ENCODE measurements around the gene DSCAML1.
"Not testable (repeated sequence)": the region's sequence is repeated elsewhere in the genome, so short reads cannot be mapped to it uniquely, and the experiment has no call there.

The DSCAML1 gene

DNA sequence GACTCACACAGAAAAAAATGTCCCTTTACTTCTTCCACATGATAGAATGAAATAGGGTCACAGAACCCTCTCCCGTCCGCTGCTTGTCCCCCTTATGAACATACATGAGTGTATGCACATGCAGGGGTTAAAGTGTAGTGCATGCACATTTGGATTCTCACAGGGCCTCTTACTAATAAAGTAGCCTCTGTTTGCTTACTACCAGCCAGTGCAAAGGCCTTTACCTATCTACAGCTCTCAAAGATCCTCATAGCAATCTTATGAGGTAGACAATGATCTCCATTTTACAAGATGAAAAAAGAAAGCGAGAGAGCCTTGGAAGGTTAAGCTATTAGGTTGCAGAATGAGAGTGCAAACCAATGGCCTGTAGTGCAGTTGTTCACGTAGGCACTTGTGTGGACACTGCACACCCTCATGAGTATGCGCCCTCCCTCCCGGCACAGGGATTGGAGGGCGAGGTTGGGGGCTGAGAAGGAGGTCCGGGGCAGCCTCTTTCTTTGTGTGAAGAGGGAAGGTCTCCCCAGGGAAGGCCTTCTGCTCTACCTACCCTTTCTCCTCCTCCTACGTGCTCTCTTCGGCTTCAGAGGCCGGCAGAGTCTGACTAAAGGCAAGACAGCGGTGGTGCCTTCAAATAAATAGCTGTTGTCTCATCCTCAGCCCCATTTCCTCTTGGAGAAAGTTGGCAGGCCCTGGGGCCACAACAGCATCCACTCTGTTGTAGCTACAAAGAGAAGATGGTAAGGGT is 378.1 kb downstream of the DSCAML1 start:
- DNase-seq: no peak

DNA sequence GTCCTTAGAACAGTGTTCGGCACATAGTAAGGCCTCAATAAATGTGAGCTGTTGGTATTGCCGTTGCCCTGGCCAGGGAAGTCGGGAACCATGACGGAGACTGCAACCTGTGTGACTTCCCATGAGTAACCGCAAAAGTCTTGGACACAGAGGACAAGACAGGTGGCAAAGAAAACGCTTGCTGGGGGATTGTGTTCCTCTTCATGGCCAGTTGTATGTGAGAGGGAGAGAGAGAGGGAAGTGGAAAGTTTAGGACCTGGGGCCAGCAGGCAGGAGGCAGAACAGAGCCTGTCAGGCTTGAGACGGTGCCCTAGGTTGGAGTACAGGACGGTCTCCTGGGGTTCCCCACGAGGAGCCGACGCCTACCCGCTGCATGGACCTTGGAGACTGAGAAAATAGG is 379.2 kb downstream of the DSCAML1 start:
- DNase-seq: no peak

DNA sequence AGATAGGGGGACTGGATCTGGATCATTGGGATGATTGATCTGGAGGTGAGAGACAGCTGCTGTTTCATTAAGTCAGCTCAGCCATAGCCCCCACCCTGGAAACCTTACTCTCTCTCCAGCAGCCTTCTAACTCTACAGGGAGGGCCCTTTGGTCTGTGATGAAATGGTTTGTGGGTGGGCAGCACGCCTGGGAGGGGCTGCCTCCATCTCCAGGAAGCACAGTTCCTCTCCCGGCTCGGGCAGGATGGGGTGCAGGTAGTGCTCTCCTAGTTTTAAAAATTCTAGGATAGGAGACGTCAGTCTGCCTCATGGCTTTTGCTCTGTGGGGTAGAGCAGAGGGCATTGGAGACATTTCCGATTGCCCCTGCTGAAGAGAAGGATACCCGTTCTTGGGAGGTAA is 379.7 kb downstream of the DSCAML1 start:
- DNase-seq: no peak

DNA sequence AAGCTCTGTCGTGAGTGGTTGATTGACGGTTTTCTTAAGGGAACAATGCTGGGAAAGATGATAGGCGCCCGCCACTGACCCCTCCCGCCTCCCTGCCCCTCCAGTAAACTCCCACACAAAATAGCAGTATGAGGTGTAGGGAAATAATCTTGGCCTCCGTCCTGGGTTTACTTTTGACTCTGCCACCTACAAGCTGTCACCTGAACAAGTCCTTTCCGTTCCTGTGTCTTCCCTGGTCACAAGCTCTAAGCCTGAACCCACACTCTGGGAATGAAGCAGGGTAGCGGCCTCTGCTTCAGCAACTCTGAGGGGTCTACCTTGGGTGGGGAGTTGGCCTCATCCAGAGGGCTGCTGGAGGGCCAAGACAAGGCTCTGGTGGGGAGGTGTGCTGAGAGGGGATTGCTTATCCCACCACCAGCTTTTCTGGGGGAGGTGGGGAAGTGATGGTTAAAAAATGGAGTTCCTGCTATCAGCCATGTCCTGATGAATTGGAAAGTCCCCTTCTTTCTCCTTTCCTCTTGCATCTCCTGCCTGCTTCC is 381.6 kb downstream of the DSCAML1 start:
- DNase-seq: no peak

DNA sequence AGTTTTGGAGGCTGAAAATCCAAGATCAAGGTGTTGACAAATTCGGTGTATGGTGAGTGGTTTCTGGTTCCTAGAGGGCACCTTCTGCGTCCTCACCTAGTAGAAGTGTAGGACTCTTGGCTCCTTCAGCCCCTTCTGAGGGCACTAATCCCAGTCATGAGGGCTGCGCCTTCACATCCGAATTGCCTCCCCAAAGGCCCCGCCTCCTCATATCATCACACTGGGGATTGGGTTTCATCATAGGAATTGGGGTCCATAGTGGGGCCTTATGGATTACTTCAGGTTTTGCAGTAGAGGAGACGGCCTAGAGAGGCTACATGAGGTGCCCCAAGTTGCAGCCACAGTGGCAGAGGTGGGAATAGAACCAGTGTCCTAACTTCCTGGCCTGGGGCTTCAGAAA is 382.3 kb downstream of the DSCAML1 start:
- DNase-seq: no peak

DNA sequence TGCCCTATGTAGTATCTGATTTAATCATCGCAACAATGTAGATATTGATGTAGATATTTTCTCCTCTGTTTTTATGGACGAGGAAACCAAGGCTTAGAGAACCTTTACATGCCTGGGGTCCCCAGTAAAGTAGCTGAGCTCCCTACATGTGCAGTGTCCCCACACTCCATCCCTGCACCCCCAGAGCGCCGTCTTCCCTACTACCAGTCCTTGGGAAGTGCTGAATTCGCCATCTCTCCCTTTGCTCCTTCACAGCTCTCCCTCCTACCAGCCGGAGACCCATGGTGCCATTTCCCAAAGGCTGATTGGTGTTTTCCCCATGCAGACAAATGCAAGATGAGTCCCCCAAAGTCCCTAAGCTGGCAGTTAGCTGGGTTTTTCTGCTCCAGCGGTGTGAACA is 383.4 kb downstream of the DSCAML1 start:
- DNase-seq: no peak

DNA sequence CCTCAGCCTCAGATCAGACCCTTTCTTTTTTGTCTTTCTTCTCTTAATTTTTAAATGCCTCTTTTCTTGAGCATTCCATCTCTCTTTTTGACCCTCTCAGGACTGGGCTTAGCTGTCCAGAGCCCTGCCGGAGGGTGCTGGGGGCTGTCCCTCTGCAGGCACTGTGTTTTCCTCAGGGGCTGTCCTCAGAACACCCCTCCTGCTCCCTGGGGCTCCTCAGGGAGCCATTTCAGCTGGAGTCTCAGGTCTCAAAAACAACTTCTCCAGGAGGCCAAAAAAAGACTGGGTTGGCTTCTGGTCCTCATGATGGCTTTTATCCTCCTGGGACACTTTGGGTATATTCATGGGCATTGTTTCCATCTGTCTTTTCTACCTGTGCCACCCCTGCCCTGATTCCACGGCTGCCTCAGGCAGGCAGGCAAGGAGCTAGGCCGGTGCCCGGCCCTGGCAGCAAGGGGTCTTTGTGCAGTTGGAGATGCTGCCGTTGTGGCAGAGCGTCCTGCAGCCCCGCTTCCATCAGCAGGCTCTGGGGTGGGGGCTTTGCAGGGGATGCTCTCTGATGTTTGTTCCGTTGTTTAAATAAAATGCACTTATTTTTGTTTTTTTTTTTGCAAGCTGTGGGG is 384.3 kb downstream of the DSCAML1 start:
- no peak for DNase-seq

DNA sequence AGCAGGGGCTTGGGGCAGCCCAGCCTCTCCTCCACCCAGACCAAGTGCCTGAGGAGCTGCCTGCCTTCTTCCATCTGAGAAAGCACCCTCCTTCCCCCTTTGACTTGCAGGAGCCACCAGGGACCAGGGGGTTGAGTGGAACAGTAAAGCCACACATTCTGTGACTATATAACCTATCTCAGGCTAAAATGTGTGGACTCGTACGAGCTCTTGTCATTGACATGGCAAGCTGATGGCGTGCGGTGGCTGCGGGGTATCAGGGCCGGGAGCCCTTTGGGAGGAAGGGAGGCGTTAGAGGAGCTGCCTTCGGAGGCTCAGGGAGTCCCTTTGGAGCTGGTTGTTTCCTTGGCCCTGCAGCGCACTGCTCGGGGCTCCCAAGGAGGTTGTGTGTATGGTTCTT is 384.8 kb downstream of the DSCAML1 start:
- no peak for DNase-seq

DNA sequence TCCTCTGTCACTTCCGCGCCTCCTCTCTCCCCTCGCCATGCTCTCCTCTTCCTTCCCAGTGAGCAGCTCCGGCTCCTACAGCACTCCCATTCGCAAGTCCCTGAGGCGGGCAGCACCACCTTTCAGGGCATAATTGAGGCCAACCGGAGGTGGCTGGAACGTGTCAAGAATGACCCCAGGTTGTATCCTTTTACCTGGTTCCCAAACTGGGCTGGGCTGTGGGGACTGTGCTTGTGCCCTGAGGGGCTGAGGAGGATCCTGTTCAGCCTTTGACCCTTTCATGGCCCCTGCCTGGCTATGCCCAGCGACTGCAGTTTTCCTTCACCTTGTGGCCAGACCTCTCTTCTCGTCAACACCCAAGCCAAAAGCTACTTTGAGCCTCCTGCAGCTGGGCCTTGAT is 385.3 kb downstream of the DSCAML1 start:
- no peak for DNase-seq

DNA sequence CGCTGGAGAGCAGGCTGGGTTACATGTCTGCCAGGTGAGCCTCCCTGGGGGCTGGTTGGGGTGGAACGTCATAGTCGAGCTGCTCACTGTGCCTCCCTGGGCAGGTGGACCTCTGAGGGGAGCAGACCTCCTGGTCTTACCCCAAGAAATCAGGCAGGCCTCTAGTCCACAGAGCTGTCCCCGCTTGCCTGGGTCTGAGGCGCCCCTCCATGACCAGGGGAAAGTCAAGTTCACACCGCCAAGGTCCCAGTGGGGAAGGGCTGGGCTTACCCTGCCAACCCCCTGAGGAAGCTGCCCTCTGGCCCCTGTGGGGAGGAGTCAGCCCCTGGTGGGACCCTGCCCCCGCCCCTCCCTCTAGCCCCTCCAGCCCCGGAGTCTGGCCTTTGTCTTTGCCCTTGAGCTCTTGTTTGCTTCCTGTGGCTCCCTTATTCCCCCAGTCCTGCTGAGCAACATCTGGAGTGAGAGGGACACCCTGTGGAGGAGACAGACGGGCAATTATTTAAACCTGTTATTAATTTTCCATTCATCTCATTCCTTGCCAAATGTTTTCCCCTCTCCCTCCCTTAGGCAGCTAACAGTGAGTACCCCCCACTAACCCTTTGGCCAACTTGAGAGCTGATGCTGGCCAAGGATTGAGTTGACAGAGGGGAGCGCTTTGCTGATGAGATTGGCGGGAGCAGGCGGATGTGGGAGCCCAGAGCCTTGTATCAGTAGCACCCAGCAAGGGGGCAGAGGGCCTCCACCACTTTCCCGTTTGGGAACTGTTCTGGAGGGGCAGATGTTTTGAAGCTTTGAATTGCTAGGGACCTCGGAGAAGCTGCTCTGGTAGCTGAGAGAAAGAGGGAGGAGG is 385.9 kb downstream of the DSCAML1 start:
- no peak for DNase-seq

DNA sequence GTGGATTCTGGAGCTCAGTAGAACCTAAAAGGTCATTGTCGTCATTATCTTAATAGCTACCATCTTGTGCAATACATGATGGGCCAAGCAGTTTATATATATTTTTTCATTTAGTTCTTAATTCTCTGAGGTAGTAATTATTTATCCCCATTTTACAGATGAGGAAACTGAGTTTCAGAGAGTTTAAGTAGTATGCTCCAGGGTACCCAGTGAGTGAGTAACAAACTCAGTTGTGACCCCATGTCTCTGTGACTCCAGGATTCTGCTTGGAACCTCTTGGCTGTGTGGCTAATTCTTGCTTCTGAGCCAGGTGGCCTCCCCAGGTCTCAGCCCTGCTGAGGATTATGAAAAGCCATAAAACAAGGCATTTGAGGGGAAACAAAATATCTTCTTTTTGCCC is 386.8 kb downstream of the DSCAML1 start:
- DNase-seq: no peak

DNA sequence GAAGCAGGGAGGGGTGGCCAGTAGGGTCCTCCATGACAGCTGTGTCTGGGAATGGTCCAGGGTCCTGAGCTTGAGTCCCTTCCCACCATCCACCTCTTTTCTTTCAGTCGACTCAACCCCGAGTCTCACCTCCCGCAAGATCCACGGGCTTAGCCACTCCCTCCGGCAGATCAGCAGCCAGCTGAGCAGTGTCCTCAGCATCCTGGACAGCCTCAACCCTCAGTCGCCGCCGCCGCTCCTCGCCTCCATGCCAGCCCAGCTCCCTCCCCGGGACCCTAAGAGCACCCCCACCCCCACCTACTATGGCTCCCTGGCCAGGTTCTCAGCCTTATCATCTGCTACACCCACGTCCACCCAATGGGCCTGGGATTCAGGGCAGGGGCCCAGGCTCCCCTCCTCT is 387.5 kb downstream of the DSCAML1 start:
- DNase-seq: no peak

DNA sequence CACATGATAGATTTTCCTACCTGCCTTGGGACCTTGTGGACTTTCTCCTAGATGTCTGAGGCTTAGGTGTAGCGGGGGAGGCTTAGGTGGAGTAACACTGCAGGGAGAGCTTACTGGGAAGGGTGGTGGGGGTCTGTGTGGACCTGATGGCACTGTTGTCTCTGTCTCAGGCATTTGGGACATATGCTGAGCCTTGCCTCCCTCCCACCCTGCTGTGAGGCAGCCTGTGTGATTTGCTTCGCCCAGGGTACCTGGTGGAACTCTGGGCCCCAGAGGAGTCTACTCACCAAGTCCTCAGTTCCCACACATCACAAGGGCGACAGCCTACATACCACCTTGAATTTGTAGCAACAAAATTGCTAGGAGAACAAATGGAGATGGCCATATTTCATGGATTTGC is 388.7 kb downstream of the DSCAML1 start:
- DNase-seq: no peak

DNA sequence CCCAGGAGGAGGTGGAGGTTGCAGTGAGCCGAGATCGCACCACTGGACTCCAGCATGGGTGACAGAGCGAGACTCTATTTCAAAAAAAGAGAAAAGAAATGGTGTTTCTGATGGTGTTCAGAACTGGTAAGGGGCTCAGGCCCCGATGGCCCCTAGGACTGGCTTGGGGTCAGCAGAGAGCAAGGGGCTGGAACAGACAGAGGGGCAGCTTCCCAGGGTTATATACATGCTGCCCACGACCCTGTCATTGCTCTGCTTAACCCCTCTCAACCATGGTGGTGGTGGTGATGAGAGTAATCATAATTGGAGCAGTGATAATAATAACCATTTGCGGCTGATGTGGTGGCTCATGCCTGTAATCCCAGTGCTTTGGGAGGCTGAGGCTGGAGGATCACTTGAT is 390.0 kb downstream of the DSCAML1 start:
- DNase-seq: no peak

DNA sequence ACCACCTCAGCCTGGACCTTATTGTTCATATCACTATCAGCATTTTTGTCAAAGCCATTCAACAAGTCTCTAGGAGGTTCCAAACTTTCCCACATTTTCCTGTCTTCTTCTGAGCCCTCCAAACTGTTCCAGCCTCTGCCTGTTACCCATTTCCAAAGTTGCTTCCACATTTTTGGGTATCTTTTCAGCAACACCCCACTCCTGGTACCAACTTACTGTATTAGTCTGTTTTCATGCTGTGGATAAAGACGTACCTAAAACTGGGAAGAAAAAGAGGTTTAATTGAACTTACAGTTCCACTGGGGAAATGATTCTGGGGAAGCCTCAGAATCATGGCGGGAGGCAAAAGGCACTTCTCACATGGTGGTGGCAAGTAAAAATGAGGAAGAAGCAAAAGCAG is 391.1 kb downstream of the DSCAML1 start:
- DNase-seq: not testable (repeated sequence)

DNA sequence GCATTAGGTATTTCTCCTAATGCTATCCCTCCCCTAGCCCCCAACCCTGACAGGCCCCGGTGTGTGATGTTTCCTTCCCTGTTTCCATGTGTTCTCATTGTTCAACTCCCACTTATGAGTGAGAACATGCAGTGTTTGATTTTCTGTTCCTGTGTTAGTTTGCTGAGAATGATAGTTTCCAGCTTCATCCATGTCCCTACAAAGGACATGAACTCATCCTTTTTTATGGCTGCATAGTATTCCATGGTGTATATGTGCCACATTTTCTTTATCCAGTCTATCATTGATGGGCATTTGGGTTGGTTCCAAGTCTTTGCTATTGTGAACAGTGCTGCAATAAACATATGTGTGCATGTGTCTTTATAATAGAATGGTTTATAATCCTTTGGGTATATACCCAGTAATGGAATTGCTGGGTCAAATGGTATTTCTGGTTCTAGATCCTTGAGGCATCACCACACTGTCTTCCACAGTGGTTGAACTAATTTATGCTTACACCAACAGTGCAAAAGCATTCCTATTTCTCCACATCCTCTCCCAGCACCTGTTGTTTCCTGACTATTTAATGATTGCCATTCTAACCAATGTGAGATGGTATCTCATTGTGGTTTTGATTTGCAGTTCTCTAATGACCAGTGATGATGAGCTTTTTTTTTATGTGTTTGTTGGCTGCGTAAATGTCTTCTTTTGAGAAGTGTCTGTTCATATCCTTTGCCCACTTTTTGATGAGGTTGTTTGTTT is 397.7 kb downstream of the DSCAML1 start:
- DNase-seq: not testable (repeated sequence)

DNA sequence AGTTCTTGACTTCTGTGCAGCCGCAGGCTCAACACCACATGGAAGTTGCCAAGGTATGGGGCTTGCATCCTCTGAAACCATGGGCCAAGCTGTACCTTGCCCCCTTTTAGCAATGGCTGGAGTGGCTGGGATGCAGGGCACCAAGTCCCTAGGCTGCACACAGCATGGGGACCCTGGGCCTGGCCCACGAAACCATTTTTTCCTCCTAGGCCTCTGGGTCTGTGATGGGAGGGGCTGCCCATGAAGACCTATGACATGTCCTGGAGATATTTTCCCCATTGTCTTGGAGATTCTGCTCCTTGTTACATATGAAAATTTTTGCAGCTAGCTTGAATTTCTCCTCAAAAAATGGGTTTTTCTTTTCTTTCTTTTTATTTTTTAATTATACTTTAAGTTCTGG is 398.4 kb downstream of the DSCAML1 start:
- DNase-seq: not testable (repeated sequence)

DNA sequence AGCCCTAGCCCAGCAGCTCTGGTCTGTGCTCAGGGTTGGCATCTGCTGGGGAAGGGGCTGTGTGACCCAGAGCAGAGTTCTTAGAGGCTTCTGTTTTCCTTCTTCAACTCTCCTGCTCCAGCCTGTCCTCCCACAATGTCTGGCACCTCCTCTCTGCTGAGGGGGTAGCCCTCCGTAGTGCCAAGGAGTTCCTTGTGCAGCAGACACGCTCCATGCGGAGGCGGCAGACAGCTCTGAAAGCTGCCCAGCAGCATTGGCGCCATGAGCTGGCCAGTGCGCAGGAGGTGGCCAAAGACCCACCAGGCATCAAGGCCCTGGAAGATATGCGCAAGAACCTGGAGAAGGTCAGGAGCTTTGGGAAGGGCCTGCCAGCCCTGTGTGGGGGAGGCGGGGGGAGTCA is 400.0 kb downstream of the DSCAML1 start:
- DNase-seq: no peak

DNA sequence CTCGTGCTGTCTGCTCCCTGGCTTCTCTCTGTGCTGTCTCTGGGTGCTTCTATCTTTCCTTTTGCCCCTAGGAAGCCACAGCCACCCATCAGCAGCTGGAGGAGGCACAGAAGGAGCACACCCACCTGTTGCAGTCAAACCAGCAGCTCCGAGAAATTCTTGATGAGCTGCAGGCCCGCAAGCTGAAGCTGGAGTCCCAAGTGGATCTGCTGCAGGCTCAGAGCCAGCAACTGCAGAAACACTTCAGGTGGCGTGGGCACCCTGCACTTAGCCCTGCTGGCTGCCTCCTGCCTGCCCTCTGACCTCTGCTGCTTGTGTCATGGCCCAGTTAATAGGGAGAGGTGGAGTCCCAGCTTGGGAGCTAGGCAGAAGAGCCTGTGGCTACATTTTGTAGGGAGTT is 401.5 kb downstream of the DSCAML1 start:
- no peak for DNase-seq

DNA sequence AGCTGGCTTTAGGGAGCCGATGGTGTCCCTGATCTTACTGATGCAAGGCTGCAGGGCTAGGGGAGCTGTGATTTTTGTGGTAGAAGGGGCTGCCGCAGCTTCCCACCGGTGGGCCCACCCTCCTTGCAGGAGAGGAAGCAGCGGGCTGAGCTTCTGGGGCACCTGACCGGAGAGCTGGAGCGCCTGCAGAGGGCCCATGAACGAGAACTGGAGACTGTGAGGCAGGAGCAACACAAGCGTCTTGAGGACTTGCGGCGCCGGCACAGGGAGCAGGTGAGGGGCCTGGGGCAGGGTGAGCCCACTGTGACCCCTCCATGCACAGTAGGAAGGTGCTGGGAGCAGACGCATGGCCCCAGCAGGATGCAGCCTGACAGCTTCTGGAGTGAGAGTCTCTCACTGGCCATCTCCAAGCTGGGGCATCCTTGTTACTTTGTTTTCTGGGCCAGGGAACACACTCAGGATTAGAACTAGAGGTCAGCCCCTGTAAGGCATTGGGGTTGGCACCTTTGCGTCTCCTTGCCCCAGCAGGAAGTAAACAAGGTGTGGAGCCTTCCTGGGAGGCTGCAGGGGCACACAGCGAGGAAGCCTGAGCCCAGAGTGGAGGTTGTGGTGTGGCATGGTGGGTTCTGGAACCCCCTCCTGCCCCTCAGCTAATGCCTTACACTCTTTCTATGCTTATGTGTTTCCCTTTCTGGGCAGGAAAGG is 402.6 kb downstream of the DSCAML1 start:
- no peak for DNase-seq

DNA sequence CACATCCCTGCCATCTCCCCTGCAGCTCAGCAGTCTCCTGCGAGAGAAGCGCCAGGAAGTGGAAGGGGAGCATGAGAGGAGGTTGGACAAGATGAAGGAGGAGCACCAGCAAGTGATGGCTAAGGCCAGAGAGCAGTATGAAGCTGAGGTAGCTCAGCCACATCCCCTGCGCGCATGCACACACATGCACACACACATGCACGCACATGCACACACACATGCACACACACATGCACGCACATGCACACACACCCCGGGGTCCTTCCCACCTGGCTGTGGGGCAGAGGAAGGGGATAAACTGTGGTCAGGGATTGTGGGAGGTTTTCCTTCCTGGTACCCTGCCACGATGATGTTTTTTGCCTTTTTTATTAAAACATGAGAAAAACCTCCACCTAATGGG is 404.0 kb downstream of the DSCAML1 start:
- no peak for DNase-seq

DNA sequence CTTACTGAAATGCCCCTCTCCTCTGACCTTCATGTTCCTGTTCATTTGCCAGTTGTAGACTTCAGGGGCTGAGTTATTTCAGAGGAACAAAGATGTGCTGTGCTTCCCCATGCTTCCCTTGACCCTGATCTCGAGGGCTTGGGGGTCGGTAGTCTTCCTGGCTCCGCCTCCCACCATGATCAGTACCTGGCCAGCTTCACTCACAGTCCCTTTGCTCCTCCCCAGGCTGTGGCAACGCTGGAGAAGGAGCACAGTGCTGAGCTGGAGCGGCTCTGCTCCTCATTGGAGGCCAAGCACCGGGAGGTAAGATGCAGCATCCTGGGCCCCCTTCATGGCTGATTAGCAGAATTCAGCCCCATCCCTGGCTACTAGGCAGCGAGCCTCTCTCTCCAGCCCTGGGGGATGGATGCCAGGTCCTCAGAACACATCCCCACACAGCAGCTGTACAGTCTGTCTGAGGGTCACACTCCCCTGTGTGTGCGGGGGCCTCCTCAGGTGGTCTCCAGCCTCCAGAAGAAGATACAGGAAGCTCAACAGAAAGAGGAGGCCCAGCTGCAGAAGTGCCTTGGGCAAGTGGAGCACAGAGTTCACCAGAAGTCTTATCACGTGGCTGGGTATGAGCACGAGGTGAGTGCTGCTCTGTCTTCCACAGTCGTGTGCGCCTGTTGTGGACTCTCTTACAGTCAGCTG is 404.9 kb downstream of the DSCAML1 start:
- DNase-seq: no peak

Measured in activated CD4-positive, CD25-positive, alpha-beta regulatory T cell (primary cell).